GM19099 (cell line): ENCODE results near the gene LDLRAD4.

Experiments
- POLR2A ChIP-seq: IDR thresholded peaks from 3 replicates; pipeline ENCODE4 v1.6.1; 2011; ENCODE audit warnings: low read depth; ENCODE audit not compliant: insufficient read length; ENCODE audit errors: extremely low read depth

Gene LDLRAD4

GRCh38 chr18:13553449-13553848, 334.9 kb downstream of the LDLRAD4 start:
- no peak for TF ChIP-seq POLR2A

- no peak for TF ChIP-seq POLR2A
These were observed 336.6 kb downstream of the LDLRAD4 start for GRCh38 chr18:13555192-13555591.

- no peak for TF ChIP-seq POLR2A
These were observed 337.3 kb downstream of the LDLRAD4 start for GRCh38 chr18:13555865-13556264.

DNA sequence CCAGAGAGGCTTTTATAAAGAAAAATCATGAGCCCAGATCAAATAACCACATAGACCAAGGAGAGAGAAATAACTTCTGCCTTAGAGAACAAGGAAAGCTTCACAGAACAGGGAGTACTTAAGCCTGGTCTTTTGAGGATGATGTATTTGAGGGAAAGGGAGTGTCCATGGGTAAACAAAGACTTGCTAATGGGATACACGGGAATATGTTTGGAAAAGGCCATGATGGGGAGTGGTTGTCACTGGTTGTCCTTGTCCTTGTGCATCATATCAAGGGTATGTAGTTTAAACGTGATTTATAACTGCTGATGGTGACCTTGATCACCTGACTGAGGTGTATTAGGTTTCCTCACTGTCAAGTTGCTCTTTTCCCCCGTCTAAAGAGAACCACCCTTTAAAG, 337.9 kb downstream of the LDLRAD4 start:
- TF ChIP-seq POLR2A: no peak

- TF ChIP-seq POLR2A: no peak
These were observed 339.6 kb downstream of the LDLRAD4 start for GRCh38 chr18:13558124-13558523.

- TF ChIP-seq POLR2A: no peak
These were observed 340.2 kb downstream of the LDLRAD4 start for GRCh38 chr18:13558790-13559189.

DNA sequence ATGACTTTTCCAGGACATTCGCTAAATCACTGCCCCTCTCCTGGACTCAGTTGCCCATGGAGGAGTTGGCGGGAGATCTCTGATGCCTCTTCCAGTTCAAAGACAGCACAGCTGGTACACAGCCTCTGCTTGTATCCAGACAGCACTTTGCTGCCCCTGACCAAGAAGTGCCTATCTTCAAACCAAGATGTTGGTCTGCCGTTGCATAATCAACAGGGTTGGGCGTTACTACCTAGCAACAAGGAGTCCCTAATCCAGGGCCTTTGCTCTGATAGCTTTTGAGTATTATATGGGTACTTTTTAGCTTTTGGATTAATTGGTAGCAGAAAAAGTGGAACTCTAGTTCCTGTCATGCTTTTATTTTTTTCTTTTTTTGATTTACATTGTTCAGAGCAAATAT, 341.2 kb downstream of the LDLRAD4 start:
- no peak for TF ChIP-seq POLR2A

DNA sequence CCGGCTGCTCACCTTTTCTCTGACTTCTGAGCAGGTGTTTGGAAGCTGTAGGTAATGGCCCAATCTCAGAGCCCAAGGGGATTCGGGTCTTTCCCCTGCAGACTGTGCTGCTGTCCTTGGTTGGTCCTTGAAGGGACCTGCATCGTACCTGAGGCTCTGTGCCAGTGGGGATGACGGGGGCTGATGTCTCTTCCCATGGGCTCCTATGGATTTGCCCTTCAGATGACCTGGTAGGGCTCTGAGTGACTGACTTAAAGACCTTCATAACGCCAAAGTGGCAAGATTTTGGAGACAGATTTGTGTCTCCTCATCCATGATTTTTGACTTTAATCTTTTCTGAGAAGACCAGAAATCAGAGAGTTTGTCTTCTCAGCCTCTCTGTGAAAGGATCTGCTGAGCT, 341.7 kb downstream of the LDLRAD4 start:
- no peak for TF ChIP-seq POLR2A

DNA sequence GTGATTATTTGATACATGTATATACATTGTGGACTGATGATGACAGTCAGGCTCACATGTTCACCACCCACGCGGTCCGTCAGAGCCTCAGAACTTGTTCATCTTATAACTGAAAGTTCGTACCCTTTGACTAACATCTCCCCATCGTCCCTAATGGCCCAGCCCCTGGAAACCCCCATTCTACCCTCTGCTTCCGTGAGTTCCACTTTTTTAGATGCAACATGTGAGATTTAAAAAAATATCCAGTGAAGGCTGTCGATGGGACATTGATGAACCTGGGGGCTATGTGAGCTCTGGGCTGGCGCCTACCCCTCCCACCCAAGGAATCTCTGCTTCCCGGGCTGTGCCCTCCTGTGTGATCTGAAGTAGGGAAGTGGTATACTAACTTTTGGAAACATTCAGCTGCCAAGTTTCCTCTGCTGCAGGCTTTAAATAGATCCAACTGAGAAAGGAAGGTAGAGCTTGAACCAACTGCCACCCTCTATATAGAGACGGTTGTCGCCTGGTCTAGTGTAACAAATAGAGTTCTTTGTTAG, 344.0 kb downstream of the LDLRAD4 start:
- peak; percentile 52 for TF ChIP-seq POLR2A

DNA sequence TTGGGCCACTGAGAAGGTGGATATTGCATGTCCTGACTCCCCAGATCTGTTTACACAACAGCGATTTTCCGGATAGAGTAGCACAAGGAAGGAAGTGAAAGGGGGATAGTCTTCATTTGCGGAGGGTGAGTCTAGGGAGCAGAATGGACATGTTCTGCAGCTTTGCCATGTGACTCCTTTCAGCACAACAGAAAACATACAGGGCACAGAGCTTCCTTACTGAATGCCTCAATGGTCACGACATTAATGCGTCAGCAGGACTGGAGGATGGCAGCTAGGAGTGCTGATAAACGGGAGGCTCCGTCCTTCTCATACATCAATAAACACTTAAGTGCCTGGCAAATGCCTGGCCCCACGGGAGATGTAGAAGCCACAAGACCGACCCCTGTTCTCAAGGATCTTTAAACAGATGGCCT, 344.8 kb downstream of the LDLRAD4 start:
- TF ChIP-seq POLR2A: no peak

- TF ChIP-seq POLR2A: no peak
These were observed 346.0 kb downstream of the LDLRAD4 start for GRCh38 chr18:13564579-13564978.

GRCh38 chr18:13565228-13565627, 346.7 kb downstream of the LDLRAD4 start:
- TF ChIP-seq POLR2A: no peak

DNA sequence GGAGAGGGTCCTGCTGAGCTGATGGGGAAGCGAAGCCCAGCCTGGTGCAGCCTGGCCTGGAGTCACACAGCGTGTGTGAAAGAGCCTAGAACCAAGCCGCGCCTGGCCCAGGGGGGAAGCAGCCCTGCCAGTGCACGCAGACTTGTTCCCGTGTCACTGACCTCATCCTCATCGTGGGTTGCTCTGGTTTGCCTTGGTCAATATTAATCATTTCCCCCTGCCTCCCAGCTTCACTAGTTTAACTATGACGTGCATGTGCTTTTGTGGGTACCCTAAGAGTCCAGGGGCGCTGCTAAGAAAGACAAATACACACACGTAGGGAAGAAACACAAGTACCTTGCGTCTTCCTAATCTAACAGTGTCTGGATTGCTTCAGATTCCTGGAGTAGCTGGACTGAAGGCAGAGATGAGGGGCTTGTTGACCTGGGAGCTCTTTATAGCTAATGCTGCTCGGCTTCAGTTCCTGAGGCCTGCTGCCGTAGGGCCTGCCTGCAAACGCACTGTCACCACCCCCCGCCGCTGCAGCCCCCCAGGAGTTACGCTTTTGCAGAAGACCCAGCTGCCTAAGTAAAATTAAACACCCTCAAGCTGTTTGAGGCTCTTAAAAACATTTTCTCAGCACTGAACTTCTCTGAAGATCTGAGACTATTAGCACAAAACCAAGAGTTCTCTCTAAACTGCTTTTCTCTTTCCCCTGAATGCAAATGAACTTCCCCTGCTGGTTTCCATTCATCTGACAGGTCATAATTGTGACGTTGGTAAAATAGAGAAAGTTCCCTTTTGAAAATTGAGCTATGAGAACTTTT, 348.6 kb downstream of the LDLRAD4 start:
- peak; percentile 49 for TF ChIP-seq POLR2A

DNA sequence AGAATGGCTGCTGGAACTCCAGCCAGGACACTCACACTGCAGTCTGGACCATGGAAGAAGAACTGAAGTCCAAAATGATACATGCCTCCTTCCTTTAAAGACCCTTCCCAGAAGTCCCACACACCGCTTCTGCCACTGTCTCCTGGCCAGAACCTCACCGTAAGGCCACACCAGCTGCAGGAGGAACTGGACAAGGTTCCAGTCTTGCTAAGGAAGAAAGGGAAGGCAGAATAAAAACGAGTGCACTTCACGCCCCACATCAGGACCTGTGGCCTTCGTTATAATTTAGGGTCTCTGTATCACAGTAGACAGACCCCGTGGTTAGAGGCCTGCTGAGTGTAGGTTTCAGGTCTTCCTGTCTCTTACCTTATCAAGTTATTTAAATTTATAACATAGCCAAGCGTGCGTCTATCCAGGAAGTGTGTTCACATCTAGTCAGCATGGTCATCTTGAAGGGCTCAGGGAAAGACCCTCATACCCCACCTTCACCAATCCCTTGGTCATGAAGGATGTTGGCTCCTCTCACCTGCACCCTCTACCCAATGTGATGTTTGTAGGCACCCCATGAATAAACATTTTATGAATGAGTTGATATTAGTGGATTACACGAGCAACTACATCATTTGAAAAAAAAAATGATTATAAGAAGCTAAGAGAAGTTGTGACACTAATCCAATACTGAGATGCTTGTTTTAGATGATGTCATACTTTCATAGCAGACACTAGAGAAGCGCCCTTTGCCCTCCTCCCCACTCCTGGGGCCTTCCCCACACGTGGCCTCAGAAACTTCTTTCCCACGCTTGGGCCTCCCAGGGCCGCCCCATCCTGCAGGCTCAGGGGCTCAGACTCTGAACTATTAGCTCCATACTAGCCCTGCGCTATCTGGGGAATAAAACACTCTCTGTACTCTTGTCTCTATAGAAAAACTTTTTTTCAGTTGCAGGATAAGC, 350.2 kb downstream of the LDLRAD4 start:
- no peak for TF ChIP-seq POLR2A

GRCh38 chr18:13570216-13570615, 351.7 kb downstream of the LDLRAD4 start:
- no peak for TF ChIP-seq POLR2A
